ENCODE results near the gene ANKRD18A. TPM values are rescaled to one million over a fixed set of nuclear protein-coding genes. Genes with fewer than 3 reads are reported as not detected.

Gene ANKRD18A
- polyA plus RNA-seq, 1 experiment: not detected

- H3K4me3 ChIP-seq (ENCODE audit: low read depth, low read length): no peak overlapping the region
- CTCF ChIA-PET: interaction anchor here (0.7 to 2.9 kb wide), 9 partner anchors 9 to 66 kb away, joined by 3 to 11 read pairs (median 3); no protein-coding TSS in a partner anchor
- POLR2A ChIA-PET: no interaction called here
- TF ChIP-seq, protein P1, sequence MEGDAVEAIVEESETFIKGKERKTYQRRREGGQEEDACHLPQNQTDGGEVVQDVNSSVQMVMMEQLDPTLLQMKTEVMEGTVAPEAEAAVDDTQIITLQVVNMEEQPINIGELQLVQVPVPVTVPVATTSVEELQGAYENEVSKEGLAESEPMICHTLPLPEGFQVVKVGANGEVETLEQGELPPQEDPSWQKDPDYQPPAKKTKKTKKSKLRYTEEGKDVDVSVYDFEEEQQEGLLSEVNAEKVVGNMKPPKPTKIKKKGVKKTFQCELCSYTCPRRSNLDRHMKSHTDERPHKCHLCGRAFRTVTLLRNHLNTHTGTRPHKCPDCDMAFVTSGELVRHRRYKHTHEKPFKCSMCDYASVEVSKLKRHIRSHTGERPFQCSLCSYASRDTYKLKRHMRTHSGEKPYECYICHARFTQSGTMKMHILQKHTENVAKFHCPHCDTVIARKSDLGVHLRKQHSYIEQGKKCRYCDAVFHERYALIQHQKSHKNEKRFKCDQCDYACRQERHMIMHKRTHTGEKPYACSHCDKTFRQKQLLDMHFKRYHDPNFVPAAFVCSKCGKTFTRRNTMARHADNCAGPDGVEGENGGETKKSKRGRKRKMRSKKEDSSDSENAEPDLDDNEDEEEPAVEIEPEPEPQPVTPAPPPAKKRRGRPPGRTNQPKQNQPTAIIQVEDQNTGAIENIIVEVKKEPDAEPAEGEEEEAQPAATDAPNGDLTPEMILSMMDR (IDR thresholded peaks at IDR 0.05; ENCODE audit: insufficient read depth, low read depth, low read length): peak; percentile 49
- H3K36me3 ChIP-seq (ENCODE audit: control insufficient read depth, insufficient read depth, low read length): no peaks in the 10 kb centered on the region
- DNase-seq (ENCODE audit: low read depth): no peak
- no peaks in the 10 kb centered on the region for H3K27me3 ChIP-seq (ENCODE audit: control insufficient read depth, insufficient read depth, low read length)
Measured at GRCh38 chr9:38641985-38642864, 21.8 kb upstream of the ANKRD18A start.

GRCh38 chr9:38641142-38641541 is 20.7 kb upstream of the ANKRD18A start:
- POLR2A ChIA-PET: no interaction called here
- no peaks in the 10 kb centered on the region for H3K36me3 ChIP-seq (ENCODE audit: control insufficient read depth, insufficient read depth, low read length)
- no peaks in the 10 kb centered on the region for H3K27me3 ChIP-seq (ENCODE audit: control insufficient read depth, insufficient read depth, low read length)
- TF ChIP-seq, protein P1 (IDR thresholded peaks at IDR 0.05; ENCODE audit: insufficient read depth, low read depth, low read length): no peak
- CTCF ChIA-PET: interaction anchor here (0.8 to 2.9 kb wide), 3 partner anchors 8 to 30 kb away, joined by 3 to 11 read pairs (median 3); no protein-coding TSS in a partner anchor
- H3K4me3 ChIP-seq (ENCODE audit: low read depth, low read length): no peak overlapping the region
- no peak for DNase-seq (ENCODE audit: low read depth)

GRCh38 chr9:38639577-38639940 is 19.2 kb upstream of the ANKRD18A start:
- POLR2A ChIA-PET: no interaction called here
- no peaks in the 10 kb centered on the region for H3K36me3 ChIP-seq (ENCODE audit: control insufficient read depth, insufficient read depth, low read length)
- H3K27me3 ChIP-seq (ENCODE audit: control insufficient read depth, insufficient read depth, low read length): no peaks in the 10 kb centered on the region
- H3K4me3 ChIP-seq (ENCODE audit: low read depth, low read length): no peak overlapping the region
- CTCF ChIA-PET: no interaction called here
- TF ChIP-seq, protein P1 (IDR thresholded peaks at IDR 0.05; ENCODE audit: insufficient read depth, low read depth, low read length): no peak
- no peak for DNase-seq (ENCODE audit: low read depth)

- CTCF ChIA-PET: no interaction called here
- no peak overlapping the region for H3K4me3 ChIP-seq (ENCODE audit: low read depth, low read length)
- no peaks in the 10 kb centered on the region for H3K27me3 ChIP-seq (ENCODE audit: control insufficient read depth, insufficient read depth, low read length)
- no peak for DNase-seq (ENCODE audit: low read depth)
- no peaks in the 10 kb centered on the region for H3K36me3 ChIP-seq (ENCODE audit: control insufficient read depth, insufficient read depth, low read length)
- TF ChIP-seq, protein P1 (IDR thresholded peaks at IDR 0.05; ENCODE audit: insufficient read depth, low read depth, low read length): no peak
- POLR2A ChIA-PET: no interaction called here
Measured at GRCh38 chr9:38638881-38639576, 18.6 kb upstream of the ANKRD18A start.

DNA sequence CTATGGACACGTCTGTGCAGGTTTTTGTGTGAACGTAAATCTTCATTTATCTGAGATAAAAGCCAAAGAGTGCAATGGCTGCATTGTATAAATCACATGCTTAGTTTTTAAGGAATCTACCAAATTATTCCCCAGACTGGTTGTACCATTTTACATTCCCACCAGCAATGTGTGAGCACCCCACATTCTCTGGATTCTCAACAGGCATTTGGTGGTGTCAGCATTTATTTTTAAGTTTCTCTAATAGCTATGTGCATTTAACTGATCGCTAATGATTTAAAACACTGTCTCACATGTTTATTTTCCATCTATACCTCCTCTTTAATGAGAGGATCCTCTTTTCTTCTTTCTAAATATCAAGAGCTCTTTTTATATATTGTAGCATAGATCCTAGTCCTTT is 13.9 kb upstream of the ANKRD18A start:
- Histone ChIP-seq H3K27me3 (ENCODE audit: control insufficient read depth, insufficient read depth, low read length) (no peaks in the 10 kb centered on the region), H3K4me3 (ENCODE audit: low read depth, low read length) (no peak overlapping the region), H3K36me3 (ENCODE audit: control insufficient read depth, insufficient read depth, low read length) (no peaks in the 10 kb centered on the region)
- TF ChIP-seq, protein P1 (IDR thresholded peaks at IDR 0.05; ENCODE audit: insufficient read depth, low read depth, low read length): no peak
- CTCF ChIA-PET: no interaction called here
- no peak for DNase-seq (ENCODE audit: low read depth)
- POLR2A ChIA-PET: no interaction called here

Measured in BJ (cell line).